Esophagus muscularis mucosa (tissue), 4 donors: ENCODE measurements around the gene KIF12.
"Not testable (repeated sequence)": the region's sequence is repeated elsewhere in the genome, so short reads cannot be mapped to it uniquely, and the experiment has no call there.

Source experiments
- CTCF ChIP-seq, 3 experiments: fragments of 200-600 bp in 2 of 3; fragments of 450-650 bp in 1 of 3; sonication (generic) in 2 of 3; IDR thresholded peaks; one replicate each; pipeline ENCODE4 v1.5.1; 2017 to 2019; ENCODE audit warnings: antibody characterized with exemption in 3 of 3, mild to moderate bottlenecking in 2 of 3, moderate library complexity in 1 of 3
- EP300 ChIP-seq: sonication (generic); formaldehyde crosslinking; IDR thresholded peaks from one replicate; pipeline ENCODE4 v1.6.1; 2017; ENCODE audit warnings: antibody characterized with exemption
- POLR2A ChIP-seq: fragments of 450-650 bp; IDR thresholded peaks from one replicate; pipeline ENCODE4 v1.6.1; 2017; ENCODE audit warnings: antibody characterized with exemption, moderate library complexity, mild to moderate bottlenecking, low read depth
- POLR2AphosphoS5 ChIP-seq, 2 donors: sonication (generic); formaldehyde crosslinking; IDR thresholded peaks; one replicate each; pipeline ENCODE4 v1.6.1; 2017; ENCODE audit warnings: antibody characterized with exemption in 2 of 2

GRCh38 chr9:114043660-114044059 lies 55.4 kb downstream of the KIF12 start:
- TF ChIP-seq CTCF (IDR thresholded peaks at IDR 0.05); EP300; POLR2AphosphoS5 (IDR thresholded peaks at IDR 0.05); POLR2A: not testable (repeated sequence)
